Aorta (tissue), 5 donors: Measurements from ENCODE around the gene TACC2. TPM values are rescaled to one million over a fixed set of nuclear protein-coding genes. Genes with fewer than 3 reads are reported as not detected.

Experiments used
- ATAC-seq: fragments of 200-7000 bp; cut with Tn5 transposase; one replicate; pipeline ENCODE4 v1.9.1; 2022; ENCODE audit warnings: moderate library complexity; ENCODE audit not compliant: low FRiP score
- DNase-seq, 2 donors: peaks; one replicate each; pipeline ENCODE4 v3.0.0-alpha.2; 2020
- H3K27ac ChIP-seq, 2 donors: one replicate each; pipeline ENCODE4 v1.5.1; 2013; ENCODE audit warnings: low read length in 2 of 2, mild to moderate bottlenecking in 2 of 2, moderate library complexity in 2 of 2, control low read depth in 1 of 2, inconsistent platforms in 1 of 2, low read depth in 1 of 2
- H3K27me3 ChIP-seq, 2 donors: one replicate each; pipeline ENCODE4 v1.6.1; 2013; ENCODE audit warnings: control low read depth in 1 of 2, low read length in 1 of 2, mild to moderate bottlenecking in 1 of 2, moderate library complexity in 1 of 2; ENCODE audit not compliant: insufficient read depth in 2 of 2, control insufficient read depth in 1 of 2
- H3K36me3 ChIP-seq, 2 donors: one replicate each; pipeline ENCODE4 v1.6.1; 2013; ENCODE audit warnings: control low read depth in 1 of 2, low read length in 1 of 2, mild to moderate bottlenecking in 1 of 2; ENCODE audit not compliant: insufficient read depth in 2 of 2, control insufficient read depth in 1 of 2
- H3K4me1 ChIP-seq, 2 donors: one replicate each; pipeline ENCODE4 v1.6.1; 2013; ENCODE audit warnings: low read length in 2 of 2, control low read depth in 1 of 2, mild to moderate bottlenecking in 1 of 2, moderate library complexity in 1 of 2; ENCODE audit not compliant: insufficient read depth in 2 of 2, control insufficient read depth in 1 of 2
- H3K4me3 ChIP-seq, 2 donors: one replicate each; pipeline ENCODE4 v1.5.1; 2013; ENCODE audit warnings: low read length in 2 of 2, control low read depth in 1 of 2, mild to moderate bottlenecking in 1 of 2
- H3K9me3 ChIP-seq: one replicate; pipeline ENCODE4 v1.6.1; 2013; ENCODE audit warnings: mild to moderate bottlenecking, low read length; ENCODE audit not compliant: control insufficient read depth
- WGBS, 2 donors: extraction: QIAGEN DNeasy Blood & Tissue Kit; methylation state at CpG; one replicate each; pipeline ENCODE4 v1.1.7; 2013; 5-methylcytosine and 5-hydroxymethylcytosine counted together
- intact Hi-C, 2 donors: fragments of 100-400 bp; cut with DNase I; formaldehyde crosslinking; loops; one replicate each; pipeline versions ENCODE4 v1.14.2 to v1.15.0; 2022
- polyA plus RNA-seq, 2 donors: library from polyadenylated mRNA; stranded (reverse); fragments of 200-250 nt; gene quantifications; one replicate each; pipeline ENCODE4 v1.2.3, GENCODE V29; 2013
- total RNA-seq, 2 donors: library from RNA; stranded (reverse); fragmentation: NEBNext Ultra II Directional; extraction: Animal tissue kit (Norgen Biotek cat#: 25700); gene quantifications; one replicate each; pipeline ENCODE4 v1.2.1, GENCODE V29; 2021
- donor health status: healthy with polysubstance abuse.
- donor health status: Bipolar disorder and iron deficiency.
- donor health status: DM: no; HTN: no; CAD: no.
- donor health status: DM: no; HTN: no; CAD: no.
- donor health status: DM: yes; HTN: yes; CAD: no.

The TACC2 gene
- total and polyA plus RNA-seq, 4 donors = 25.8 to 74.4 (median 50.8) TPM

DNA sequence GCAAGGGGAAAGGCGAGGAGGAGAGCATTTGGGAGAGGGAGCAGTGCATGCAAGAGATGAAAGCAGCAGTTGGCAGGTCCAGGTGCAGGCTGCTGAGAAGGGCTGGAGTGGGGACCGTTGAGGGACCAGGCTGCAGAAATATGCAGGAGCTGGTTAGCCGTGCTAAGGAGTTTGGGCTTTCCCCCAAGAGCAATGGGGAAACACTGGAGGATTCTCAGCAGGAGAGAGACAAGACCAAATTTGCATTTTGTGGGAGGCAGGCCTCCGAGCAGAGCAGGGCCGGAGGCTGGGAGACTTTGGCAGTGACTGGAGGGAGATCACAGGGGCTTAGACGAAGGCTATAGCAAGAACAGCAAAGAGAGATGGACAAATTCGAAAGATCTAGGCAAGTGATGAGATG is 293.9 kb downstream of the TACC2 start:
- intact Hi-C loops = loop anchor here in 1 of 2 donors (5.0 to 10.0 kb wide), 2 partner anchors 138 to 284 kb away; no protein-coding TSS in a partner anchor
- H3K27ac ChIP-seq = peak overlapping the region in 1 of 2 donors; percentile 66

DNA sequence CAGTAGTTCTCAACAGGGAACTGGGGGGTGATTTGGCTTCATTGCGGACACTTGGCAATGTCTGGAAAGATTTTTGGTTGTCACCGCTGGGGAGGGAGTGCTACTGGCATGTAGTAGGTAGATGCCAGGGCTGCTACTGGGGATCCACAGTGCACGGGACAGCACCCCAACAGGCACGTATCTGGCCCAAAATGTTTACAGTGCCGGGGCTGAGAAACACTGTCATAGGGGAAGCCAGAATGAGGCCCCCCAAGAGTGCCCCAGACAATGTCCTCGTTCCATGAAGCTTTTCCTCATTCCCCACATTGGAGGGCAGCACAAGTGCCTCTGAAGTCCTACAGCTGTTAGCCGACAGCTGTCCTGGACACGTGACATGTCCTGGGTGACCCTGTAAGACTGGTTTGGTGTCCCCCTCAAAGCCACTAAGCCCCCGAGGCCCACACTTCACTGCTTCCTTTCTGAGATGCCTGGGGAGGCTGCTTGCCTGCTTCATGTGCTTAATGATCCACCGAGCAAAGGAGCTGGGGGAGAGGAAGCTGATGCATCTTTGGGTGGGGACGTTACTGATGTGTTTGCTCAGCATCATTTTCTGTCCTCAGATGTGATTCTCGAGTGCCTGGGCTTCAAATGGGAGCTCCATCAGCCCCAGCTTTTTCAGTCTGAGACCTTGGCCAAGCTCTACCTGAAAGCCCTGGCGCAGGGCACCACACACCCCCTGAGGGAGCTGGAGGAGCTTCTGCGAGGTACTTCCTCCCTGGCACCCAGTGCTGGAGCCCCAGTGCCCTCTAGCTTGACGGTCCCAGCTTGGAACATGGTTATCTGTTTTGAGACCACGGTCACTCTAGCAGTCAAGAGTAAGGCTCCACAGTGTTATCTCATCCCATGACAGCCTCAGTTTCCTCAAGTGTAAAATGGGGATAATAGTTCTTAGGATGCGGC is 296.8 kb downstream of the TACC2 start:
- H3K27me3 ChIP-seq = no peaks in the 10 kb centered on the region
- intact Hi-C loops = loop anchor here in 1 of 2 donors (10.0 kb wide), 1 partner anchor 141 kb away; no protein-coding TSS in a partner anchor

More for the DNA sequence above, 293.9 kb downstream of the TACC2 start:
- DNase-seq (no peak), ATAC-seq (no peak)
- peaks cover 0 to 4% of the 10 kb centered on the region in 2 donors for H3K4me1 ChIP-seq
- H3K27me3 ChIP-seq = no peaks in the 10 kb centered on the region
- no peaks in the 10 kb centered on the region for H3K36me3 ChIP-seq
- 61 to 66% methylated on average over 7 of the region's 7 CpGs for WGBS, 2 donors
- H3K4me3 ChIP-seq = no peak overlapping the region
- no peaks in the 10 kb centered on the region for H3K9me3 ChIP-seq

DNA sequence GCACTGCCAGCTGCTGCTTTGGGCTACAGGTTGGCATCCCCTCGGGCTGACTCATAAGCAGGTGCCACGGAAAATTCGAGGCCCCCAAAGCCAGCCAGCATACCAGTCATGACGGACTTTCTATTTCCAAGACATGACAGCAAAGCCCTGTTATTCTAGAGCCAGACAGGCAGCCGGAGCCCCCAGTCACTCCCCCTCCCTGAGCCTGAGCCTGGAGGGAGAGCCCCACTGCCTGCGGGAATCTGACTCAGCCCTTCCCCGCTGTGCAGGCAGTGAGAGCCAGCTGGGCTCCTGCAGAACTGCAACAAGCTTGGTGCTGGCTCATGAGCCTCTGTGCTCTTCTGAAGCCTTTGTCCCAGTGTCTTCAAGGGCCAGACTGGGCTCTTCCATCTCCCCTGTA is 297.9 kb downstream of the TACC2 start:
- WGBS, 2 donors = 6 to 7% methylated on average over 7 of the region's 7 CpGs
- intact Hi-C loops = loop anchor here in 1 of 2 donors (10.0 kb wide), 1 partner anchor 142 kb away; no protein-coding TSS in a partner anchor
- Histone ChIP-seq H3K27me3 (no peaks in the 10 kb centered on the region), H3K36me3 (no peaks in the 10 kb centered on the region), H3K9me3 (no peaks in the 10 kb centered on the region), H3K27ac (peak overlapping the region; percentile 2 to 75), H3K4me3 (no peak overlapping the region), H3K4me1 (peaks cover 0 to 4% of the 10 kb centered on the region in 2 donors)
- peak; percentile 76 for ATAC-seq
- peak; percentile 88 to 89 for DNase-seq

More for the DNA sequence above, 296.8 kb downstream of the TACC2 start:
- no peak for DNase-seq
- 89% methylated on average over 17 of the region's 17 CpGs for WGBS, 2 donors
- no peak overlapping the region for H3K4me3 ChIP-seq
- no peak for ATAC-seq
- H3K27ac ChIP-seq = peak overlapping the region; percentile 4 to 23
- peaks cover 0 to 4% of the 10 kb centered on the region in 2 donors for H3K4me1 ChIP-seq
- H3K36me3 ChIP-seq = no peaks in the 10 kb centered on the region
- H3K9me3 ChIP-seq = no peaks in the 10 kb centered on the region

DNA sequence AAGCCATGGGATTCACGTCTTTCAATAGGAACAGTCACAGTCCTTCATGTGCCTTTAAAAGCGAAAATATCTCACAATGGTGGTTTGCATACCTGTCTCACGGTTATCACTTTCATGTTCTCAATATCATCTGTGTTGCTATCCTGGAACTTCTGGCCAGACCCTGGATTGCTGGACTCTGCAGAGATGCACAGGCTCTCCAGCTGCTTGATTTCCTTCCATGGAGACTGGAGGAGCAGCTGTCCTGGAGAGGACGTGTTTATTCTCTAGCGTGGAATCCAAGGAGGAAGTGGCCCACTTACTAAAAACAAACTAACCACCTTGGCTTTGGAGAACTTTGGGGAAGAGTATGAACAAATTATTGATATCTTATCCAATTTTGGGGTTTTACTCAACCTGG is 298.6 kb downstream of the TACC2 start:
- DNase-seq = no peak
- Histone ChIP-seq H3K4me3 (no peak overlapping the region), H3K27me3 (no peaks in the 10 kb centered on the region), H3K36me3 (no peaks in the 10 kb centered on the region), H3K27ac (peak overlapping the region; percentile 2 to 75), H3K9me3 (no peaks in the 10 kb centered on the region), H3K4me1 (peaks cover 0 to 4% of the 10 kb centered on the region in 2 donors)
- no peak for ATAC-seq
- WGBS, 2 donors = 56 to 60% methylated on average over 5 of the region's 5 CpGs
- intact Hi-C loops = loop anchor here in 1 of 2 donors (10.0 kb wide), 1 partner anchor 143 kb away; no protein-coding TSS in a partner anchor

DNA sequence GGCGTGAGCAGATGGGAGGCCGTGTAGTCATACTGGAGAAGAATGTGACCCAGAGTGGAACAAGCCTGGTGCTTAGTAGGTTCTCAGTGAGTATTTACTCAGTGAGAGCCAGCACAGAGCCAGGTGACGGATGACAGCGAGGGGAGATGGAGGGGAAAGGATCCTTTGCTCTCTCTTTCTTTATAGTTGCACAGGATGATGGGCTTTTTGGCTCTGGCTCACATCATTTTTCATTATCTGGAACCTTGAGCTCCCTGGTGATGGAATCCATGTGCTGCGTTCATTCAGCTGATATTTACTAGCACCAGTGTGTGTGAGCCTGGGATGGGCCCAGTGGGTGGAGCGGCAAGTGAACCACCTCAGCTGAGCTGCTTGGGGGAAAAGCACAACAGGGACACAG is 299.3 kb downstream of the TACC2 start:
- intact Hi-C loops = loop anchor here in 1 of 2 donors (10.0 kb wide), 1 partner anchor 143 kb away; no protein-coding TSS in a partner anchor
- 89 to 95% methylated on average over 6 of the region's 6 CpGs for WGBS, 2 donors
- Histone ChIP-seq H3K4me3 (no peak overlapping the region), H3K27me3 (no peaks in the 10 kb centered on the region), H3K4me1 (peaks cover 0 to 4% of the 10 kb centered on the region in 2 donors), H3K36me3 (no peaks in the 10 kb centered on the region), H3K27ac (peak overlapping the region in 1 of 2 donors; percentile 10), H3K9me3 (no peaks in the 10 kb centered on the region)
- ATAC-seq = no peak
- DNase-seq = no peak

DNA sequence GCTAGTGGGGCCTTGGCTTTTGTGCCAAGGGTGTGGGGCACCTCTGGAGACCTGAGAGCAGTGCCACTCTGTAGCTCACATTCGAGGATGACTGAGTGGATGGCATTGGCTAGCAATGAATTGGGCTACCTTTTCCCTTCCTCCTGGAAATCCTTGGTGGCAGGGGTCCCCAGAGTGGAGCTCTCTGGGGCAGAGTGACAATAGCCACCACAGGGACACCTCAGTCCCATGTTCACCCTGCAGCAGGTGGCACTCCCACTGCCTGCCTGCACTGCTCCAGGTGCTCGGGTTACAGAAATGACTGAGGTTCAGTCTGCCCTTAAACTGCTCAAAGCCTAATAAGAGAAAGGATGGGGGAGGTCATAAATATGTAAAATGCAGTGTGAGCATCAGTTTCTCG is 300.0 kb downstream of the TACC2 start:
- Histone ChIP-seq H3K27me3 (no peaks in the 10 kb centered on the region), H3K27ac (no peak overlapping the region), H3K4me1 (peaks cover 0 to 4% of the 10 kb centered on the region in 2 donors), H3K4me3 (no peak overlapping the region), H3K36me3 (no peaks in the 10 kb centered on the region), H3K9me3 (no peaks in the 10 kb centered on the region)
- intact Hi-C loops = loop anchor here in 1 of 2 donors (10.0 kb wide), 1 partner anchor 144 kb away; no protein-coding TSS in a partner anchor
- DNase-seq (no peak), ATAC-seq (no peak)
- WGBS, 2 donors = 83 to 92% methylated on average over 3 of the region's 3 CpGs

DNA sequence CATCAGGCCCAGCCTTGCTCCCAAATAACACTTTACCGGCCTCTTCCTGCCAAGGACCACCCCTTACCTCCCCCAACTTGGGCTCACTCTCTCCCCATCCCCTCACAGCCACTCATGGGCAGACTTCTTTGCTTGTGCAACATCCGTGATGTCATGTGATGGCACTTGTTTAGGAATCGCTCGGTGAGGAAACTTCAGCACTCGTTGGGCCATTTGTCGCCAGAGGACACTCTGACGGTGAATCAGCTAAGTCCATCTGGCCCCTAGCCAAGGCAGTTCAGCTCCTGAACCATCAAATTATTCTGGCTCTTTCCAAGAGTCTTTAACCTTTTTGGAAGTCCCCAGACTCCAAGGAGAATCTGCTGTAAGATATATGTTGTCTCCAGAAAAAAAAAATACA is 301.4 kb downstream of the TACC2 start:
- 91 to 93% methylated on average over 7 of the region's 7 CpGs for whole genome bisulfite sequencing, 2 donors
- Histone ChIP-seq H3K4me3 (no peak overlapping the region), H3K27ac (no peak overlapping the region), H3K36me3 (no peaks in the 10 kb centered on the region), H3K4me1 (peaks cover 0 to 4% of the 10 kb centered on the region in 2 donors), H3K27me3 (no peaks in the 10 kb centered on the region), H3K9me3 (no peaks in the 10 kb centered on the region)
- ATAC-seq = no peak
- intact Hi-C loops = loop anchor here (5.0 to 10.0 kb wide), 2 partner anchors 277 to 414 kb away; no protein-coding TSS in a partner anchor
- no peak for DNase-seq

DNA sequence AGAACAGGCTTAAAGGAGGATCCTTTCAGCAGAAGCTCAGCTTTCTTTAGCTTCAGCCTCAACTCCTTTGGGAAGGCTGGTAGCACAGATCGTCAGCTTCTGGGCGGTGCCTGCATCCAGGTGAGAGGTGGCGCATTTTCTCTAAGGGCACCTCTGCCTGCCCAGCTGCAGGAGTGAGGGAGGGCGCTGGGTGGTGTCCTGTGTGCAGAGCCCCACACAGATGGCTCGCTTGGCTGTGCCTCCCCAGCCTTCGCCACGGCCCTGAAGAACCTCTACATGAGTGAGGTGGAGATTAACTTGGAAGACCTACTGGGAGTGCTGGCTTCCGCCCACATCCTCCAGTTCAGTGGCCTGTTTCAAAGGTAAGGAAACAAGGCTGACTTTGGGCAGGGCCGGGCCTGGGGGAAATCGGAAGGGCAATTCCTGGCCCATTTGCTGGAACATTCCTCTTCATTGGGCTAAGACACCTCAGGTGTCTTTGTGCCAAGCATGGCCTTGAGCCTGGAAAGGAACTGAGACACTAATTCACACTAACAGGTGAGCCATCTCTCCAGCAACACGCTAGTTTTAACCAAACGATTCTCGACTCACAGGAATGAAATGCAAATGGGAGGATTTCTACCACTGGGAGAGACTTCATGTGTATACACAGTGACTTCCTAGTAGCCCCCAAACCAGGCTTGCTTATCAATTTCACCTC is 302.0 kb downstream of the TACC2 start:
- no peaks in the 10 kb centered on the region for H3K36me3 ChIP-seq
- intact Hi-C loops = loop anchor here (5.0 to 10.0 kb wide), 2 partner anchors 276 to 414 kb away; no protein-coding TSS in a partner anchor
- ATAC-seq (no peak), DNase-seq (no peak)
- no peak overlapping the region for H3K27ac ChIP-seq
- no peaks in the 10 kb centered on the region for H3K27me3 ChIP-seq
- WGBS, 2 donors = 92 to 96% methylated on average over 13 of the region's 13 CpGs
- no peak overlapping the region for H3K4me3 ChIP-seq
- H3K9me3 ChIP-seq = no peaks in the 10 kb centered on the region
- peaks cover 0 to 4% of the 10 kb centered on the region in 2 donors for H3K4me1 ChIP-seq
